Cardiac septum (tissue), 1 donor: ENCODE data around the gene ITGA2B. TPM values are rescaled to one million over a fixed set of nuclear protein-coding genes. Genes with fewer than 3 reads are reported as not detected.
"Not testable (repeated sequence)": the region's sequence is repeated elsewhere in the genome, so short reads cannot be mapped to it uniquely, and the experiment has no call there.

ENCODE experiments used
- DNase-seq: peaks from one replicate; pipeline ENCODE4 v3.0.0-alpha.2; 2020; ENCODE audit warnings: low spot score
- intact Hi-C: fragments of 100-400 bp; cut with DNase I; formaldehyde crosslinking; loops from one replicate; pipeline ENCODE4 v1.14.0; 2022
- total RNA-seq: library from RNA; stranded (reverse); fragmentation: NEBNext Ultra II Directional; extraction: Animal tissue kit (Norgen Biotek cat#: 25700); gene quantifications from one replicate; pipeline ENCODE4 v1.2.1, GENCODE V29; 2021
- donor health status: DM: no; HTN: no; CAD: no.

ITGA2B gene
- total RNA-seq, 1 donor from 2014 or later = 1.7 TPM

- intact Hi-C loops = no loop called here
- no peak for DNase-seq
Measured at GRCh38 chr17:44394833-44395232, 5.4 kb upstream of the ITGA2B start.

DNA sequence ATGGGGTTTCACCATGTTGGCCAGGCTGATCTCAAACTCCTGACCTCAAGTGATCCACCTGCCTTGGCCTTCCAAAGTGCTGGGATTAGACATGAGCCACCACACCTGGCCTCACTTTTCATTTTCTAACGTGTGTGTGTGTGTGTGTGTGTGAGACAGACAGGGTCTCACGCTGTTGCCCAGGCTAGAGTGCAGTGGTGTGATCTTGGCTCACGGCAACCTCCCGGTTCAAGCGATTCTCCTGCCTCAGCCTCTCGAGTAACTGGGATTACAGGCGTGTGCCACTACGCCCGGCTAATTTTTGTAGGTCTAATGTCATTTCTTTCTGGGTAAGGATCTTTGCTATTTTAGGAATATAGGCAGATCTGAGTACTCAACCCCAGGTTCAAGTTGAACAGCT is 4.7 kb upstream of the ITGA2B start:
- intact Hi-C loops, DNase-seq: not testable (repeated sequence)

- no peak for DNase-seq
- intact Hi-C loops = no loop called here
Measured at GRCh38 chr17:44390250-44390870, 911 bp upstream of the ITGA2B start.

DNA sequence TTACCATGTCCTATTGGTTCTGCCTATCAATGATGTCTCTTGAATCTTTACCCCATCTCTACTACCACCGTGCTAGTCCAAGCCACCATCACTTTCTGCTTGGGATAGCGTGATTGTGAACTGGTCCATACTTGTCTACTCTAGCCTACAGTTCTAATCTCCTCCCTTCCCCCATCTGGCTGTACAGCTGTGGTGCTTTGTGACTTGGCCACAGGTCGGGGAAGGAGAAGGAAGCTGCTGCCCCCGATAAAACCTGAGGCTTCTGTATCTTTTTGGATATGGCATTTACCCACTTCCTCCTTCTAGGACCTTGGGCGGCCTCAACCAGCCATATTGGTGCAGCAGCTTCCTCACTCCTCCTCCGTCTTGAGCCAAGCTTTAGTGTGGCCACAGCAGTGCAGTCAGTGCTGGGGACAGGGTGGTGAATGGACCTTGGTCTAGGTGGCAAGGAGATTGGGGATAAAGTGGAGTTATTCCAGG is 314 bp upstream of the ITGA2B start:
- intact Hi-C loops = no loop called here
- no peak for DNase-seq

- DNase-seq = no peak
- intact Hi-C loops = no loop called here
Measured at GRCh38 chr17:44387804-44388203, 1.6 kb downstream of the ITGA2B start.

DNA sequence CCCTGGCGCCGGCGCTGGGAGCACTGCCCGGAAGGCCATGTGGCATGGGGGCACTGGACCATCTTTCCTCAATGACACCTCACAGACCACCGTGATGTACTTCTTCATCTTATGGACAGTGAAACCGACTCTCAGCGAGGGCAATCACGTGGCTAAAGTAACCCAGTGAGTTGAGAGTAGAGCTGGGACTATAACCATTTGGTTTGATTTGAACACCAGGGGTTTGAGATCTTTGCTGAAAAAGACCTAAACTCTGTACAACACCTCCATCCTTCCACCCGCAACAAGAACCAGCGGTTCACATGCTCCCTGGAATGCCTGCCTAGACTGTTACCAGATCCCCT is 3.3 kb downstream of the ITGA2B start:
- intact Hi-C loops = no loop called here
- no peak for DNase-seq

- intact Hi-C loops = no loop called here
- DNase-seq = peak; percentile 89
Measured at GRCh38 chr17:44385287-44386181, 3.9 kb downstream of the ITGA2B start.

- DNase-seq = no peak
- intact Hi-C loops = no loop called here
Measured at GRCh38 chr17:44384823-44385286, 4.6 kb downstream of the ITGA2B start.

DNA sequence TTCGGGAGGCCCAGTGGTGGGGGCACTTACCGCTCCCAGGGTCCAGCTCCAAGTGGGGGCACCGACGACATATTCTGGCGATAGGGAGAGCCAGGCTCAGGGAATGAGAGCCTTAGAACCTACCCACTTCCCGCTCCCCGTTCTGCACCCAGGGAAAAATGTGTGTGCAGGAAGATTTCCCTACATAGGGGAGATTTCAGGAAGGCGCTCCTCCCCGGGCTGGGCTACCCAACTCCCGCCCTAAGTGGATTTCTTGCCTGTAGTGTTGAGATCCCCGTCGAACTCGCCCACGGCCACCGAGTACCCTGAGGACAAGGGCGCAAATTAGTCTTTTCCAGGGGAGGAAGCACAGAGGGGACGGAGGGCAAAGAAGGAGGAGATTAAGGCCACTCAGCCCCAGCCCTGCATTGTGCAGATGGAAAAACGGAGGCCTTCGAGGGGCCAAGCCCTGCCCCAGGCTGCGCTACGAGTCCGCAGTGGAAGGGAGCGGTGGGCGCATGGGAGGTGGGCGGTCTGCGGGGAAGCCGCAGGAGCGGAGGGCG is 5.1 kb downstream of the ITGA2B start:
- DNase-seq = no peak
- intact Hi-C loops = no loop called here

DNA sequence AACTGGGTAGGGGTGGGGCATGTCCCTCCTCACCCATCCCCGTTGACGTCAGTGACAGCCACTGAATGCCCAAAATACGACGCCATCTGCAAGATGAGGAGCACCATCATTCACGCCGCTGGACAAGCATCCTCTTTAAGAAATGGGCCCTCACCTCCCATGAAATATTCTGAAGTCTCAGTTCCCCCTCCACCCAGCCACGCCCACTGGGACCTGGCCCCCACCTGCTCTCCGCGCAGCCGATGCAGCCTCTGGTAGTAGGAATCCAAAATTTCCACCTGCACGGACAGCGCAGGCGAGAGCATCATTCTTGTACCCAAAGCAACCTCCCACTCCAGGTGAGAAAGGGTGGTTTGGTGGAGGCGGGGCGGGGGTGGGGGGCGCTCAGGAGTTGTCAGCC is 5.6 kb downstream of the ITGA2B start:
- DNase-seq = no peak
- intact Hi-C loops = no loop called here

DNA sequence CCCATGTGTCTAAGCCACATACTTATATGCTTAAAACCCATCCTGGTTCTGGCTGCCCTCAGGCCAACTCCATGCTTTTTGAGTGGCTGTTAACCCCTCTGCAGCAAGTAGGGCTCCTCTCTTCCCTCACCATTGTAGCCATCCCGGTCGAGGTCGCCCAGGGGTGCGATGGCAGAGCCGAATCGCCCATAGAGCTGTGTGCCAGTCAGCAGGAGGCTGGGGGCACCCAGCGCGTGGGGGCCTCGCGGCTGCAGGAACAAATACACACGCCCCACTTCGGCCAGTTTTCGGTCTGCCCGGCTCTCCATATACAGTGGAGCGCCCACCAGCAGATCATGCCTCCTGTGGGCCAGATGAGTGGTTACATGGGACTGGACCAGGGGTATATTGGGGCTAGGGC is 6.1 kb downstream of the ITGA2B start:
- intact Hi-C loops = no loop called here
- no peak for DNase-seq

DNA sequence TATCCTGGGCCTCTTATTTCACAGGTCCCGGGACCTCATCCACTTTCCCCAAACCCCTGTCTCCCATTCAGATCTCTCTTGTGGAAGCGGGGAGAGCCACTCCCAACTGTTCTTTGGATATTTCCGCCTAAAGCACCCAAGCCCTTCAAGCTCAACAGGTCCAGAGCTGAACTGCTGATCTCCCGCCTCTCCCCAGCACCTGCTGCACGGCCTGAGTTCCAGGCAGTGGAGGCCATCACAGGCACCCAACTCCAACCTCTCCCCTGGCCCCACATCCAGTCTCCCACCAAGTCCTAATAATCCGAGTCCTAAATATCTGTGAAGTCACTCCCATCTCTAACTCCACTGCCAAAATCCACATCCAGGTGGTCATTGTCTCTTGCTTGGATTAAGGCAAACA is 6.5 kb downstream of the ITGA2B start:
- DNase-seq = no peak
- intact Hi-C loops = no loop called here

- no peak for DNase-seq
- intact Hi-C loops = no loop called here
Measured at GRCh38 chr17:44381810-44382305, 7.6 kb downstream of the ITGA2B start.

DNA sequence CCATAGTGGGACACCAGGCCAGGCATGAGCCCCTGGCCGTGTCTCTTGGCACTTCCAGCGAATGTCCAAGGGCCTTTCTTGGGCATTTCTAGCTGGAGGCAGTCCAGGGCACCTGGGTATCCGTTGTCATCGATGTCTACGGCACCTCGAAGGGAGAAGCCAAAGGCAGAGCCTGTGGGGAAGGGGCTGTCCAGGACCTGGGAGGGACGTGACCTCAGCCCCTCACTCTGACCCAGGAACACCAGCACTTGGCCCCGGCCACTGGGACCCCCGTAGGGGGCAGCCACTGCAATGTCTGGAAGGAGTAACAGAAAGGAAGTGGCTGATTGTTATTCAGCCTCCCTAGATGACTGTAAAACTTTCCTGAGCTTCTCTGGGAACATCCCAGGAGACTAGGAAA is 8.7 kb downstream of the ITGA2B start:
- DNase-seq = no peak
- intact Hi-C loops = no loop called here

DNA sequence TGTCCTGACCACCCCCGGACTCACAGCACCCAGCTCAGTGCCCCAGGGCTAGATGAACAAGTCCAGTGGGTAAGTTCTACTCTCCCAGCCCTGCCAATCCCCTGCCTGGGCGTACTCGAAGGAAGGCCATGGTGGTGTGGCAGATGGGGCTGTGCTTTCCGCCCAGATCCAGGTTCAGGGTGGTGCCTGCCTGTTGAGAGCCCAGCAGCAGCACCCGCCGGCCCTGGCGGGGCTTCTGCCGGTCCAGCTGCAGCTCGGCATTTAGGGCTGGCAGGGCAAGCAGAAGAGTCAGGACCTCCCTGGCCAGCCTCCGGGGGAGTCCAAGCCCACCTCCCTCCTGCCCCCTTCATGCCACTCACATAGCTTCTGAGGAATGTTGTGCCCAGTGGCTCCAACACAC is 9.6 kb downstream of the ITGA2B start:
- no peak for DNase-seq
- intact Hi-C loops = no loop called here

GRCh38 chr17:44378171-44378705 is 11.2 kb downstream of the ITGA2B start:
- intact Hi-C loops = no loop called here
- no peak for DNase-seq

GRCh38 chr17:44376779-44377178 is 12.7 kb downstream of the ITGA2B start:
- intact Hi-C loops = no loop called here
- no peak for DNase-seq

DNA sequence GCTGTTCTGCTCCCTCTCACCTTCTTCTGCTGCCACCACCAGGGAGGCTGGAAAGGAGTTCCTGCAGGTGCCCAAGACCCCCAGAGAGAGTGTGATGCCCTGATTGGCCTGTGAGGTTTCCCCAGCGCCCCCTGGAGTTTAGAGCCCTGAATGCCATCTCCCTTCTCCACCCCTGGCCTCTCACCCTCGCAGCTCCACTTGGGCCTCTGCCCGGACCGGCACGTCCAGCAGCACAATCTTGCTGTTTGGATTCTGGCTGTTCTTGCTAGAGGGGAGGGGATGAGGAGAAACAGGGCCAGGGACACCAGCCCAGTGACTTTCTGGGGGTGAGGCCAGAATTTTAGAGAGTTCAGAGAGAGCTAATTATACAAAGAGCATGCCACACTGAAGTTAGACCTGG is 13.3 kb downstream of the ITGA2B start:
- intact Hi-C loops = no loop called here
- DNase-seq = no peak

- DNase-seq = peak; percentile 38
- intact Hi-C loops = no loop called here
Measured at GRCh38 chr17:44375196-44376017, 14.0 kb downstream of the ITGA2B start.
